ENCODE results near the gene GXYLT1.

The GXYLT1 gene

GRCh38 chr12:42166501-42166900 lies 21.8 kb upstream of the GXYLT1 start:
- H3K4me3 Mint-ChIP-seq, result no peak overlapping the region
- H3K9me3 Mint-ChIP-seq, result no peaks in the 10 kb centered on the region
- H3K4me1 Mint-ChIP-seq, result peaks cover 5% of the 10 kb centered on the region
- CTCF ChIA-PET, result interaction anchor here (0.7 to 0.9 kb wide), 2 partner anchors 74 to 1484 kb away, joined by 3 to 4 read pairs; no protein-coding TSS in a partner anchor
- H3K36me3 Mint-ChIP-seq, result peaks cover 12% of the 10 kb centered on the region
- no peaks in the 10 kb centered on the region for H3K27me3 Mint-ChIP-seq
- no peak overlapping the region for H3K27ac Mint-ChIP-seq
- no peak for DNase-seq

- H3K36me3 Mint-ChIP-seq, result peaks cover 14% of the 10 kb centered on the region
- no peak overlapping the region for H3K27ac Mint-ChIP-seq
- no peaks in the 10 kb centered on the region for H3K27me3 Mint-ChIP-seq
- no peak for DNase-seq
- H3K9me3 Mint-ChIP-seq, result no peaks in the 10 kb centered on the region
- H3K4me1 Mint-ChIP-seq, result peaks cover 5% of the 10 kb centered on the region
- H3K4me3 Mint-ChIP-seq, result no peak overlapping the region
- CTCF ChIA-PET, result no interaction called here
Observed at GRCh38 chr12:42163913-42164312, 19.2 kb upstream of the GXYLT1 start.

- H3K9me3 Mint-ChIP-seq, result no peaks in the 10 kb centered on the region
- no peak for DNase-seq
- no peak overlapping the region for H3K27ac Mint-ChIP-seq
- no peak overlapping the region for H3K4me3 Mint-ChIP-seq
- peaks cover 5% of the 10 kb centered on the region for H3K4me1 Mint-ChIP-seq
- H3K27me3 Mint-ChIP-seq, result no peaks in the 10 kb centered on the region
- CTCF ChIA-PET, result no interaction called here
- H3K36me3 Mint-ChIP-seq, result peaks cover 13% of the 10 kb centered on the region
Observed at GRCh38 chr12:42162965-42163364, 18.3 kb upstream of the GXYLT1 start.

GRCh38 chr12:42162193-42162592 lies 17.5 kb upstream of the GXYLT1 start:
- H3K36me3 Mint-ChIP-seq, result peaks cover 13% of the 10 kb centered on the region
- no peak for DNase-seq
- no peaks in the 10 kb centered on the region for H3K9me3 Mint-ChIP-seq
- H3K4me3 Mint-ChIP-seq, result no peak overlapping the region
- no peaks in the 10 kb centered on the region for H3K27me3 Mint-ChIP-seq
- H3K4me1 Mint-ChIP-seq, result peaks cover 5% of the 10 kb centered on the region
- no peak overlapping the region for H3K27ac Mint-ChIP-seq
- CTCF ChIA-PET, result interaction anchor here (1.7 kb wide), 1 partner anchor 210 kb away, joined by 7 read pairs; no protein-coding TSS in a partner anchor

- Mint-ChIP-seq H3K36me3 (peaks cover 12% of the 10 kb centered on the region), H3K27me3 (no peaks in the 10 kb centered on the region), H3K27ac (no peak overlapping the region), H3K4me1 (peaks cover 5% of the 10 kb centered on the region), H3K9me3 (no peaks in the 10 kb centered on the region), H3K4me3 (no peak overlapping the region)
- CTCF ChIA-PET, result interaction anchor here (1.7 kb wide), 1 partner anchor 210 kb away, joined by 7 read pairs; no protein-coding TSS in a partner anchor
- DNase-seq, result no peak
Observed at GRCh38 chr12:42161529-42161928, 16.9 kb upstream of the GXYLT1 start.

GRCh38 chr12:42156232-42156631 lies 11.6 kb upstream of the GXYLT1 start:
- no peaks in the 10 kb centered on the region for H3K27me3 Mint-ChIP-seq
- no peak for DNase-seq
- H3K4me1 Mint-ChIP-seq, result no peaks in the 10 kb centered on the region
- H3K27ac Mint-ChIP-seq, result no peak overlapping the region
- H3K4me3 Mint-ChIP-seq, result no peak overlapping the region
- peaks cover 8% of the 10 kb centered on the region for H3K36me3 Mint-ChIP-seq
- CTCF ChIA-PET, result no interaction called here
- no peaks in the 10 kb centered on the region for H3K9me3 Mint-ChIP-seq

GRCh38 chr12:42145552-42146215 lies 1.0 kb upstream of the GXYLT1 start:
- H3K9me3 Mint-ChIP-seq, result no peaks in the 10 kb centered on the region
- DNase-seq, result no peak
- peaks cover 3% of the 10 kb centered on the region for H3K27me3 Mint-ChIP-seq
- H3K27ac Mint-ChIP-seq, result peak overlapping the region; percentile 60
- CTCF ChIA-PET, result interaction anchor here (0.6 to 1.0 kb wide), 2 partner anchors 89 to 187 kb away, joined by 3 to 4 read pairs; no protein-coding TSS in a partner anchor
- H3K4me1 Mint-ChIP-seq, result peaks cover 35% of the 10 kb centered on the region
- H3K4me3 Mint-ChIP-seq, result peak overlapping the region; percentile 76
- peaks cover under 1% of the 10 kb centered on the region for H3K36me3 Mint-ChIP-seq

- DNase-seq, result peak; percentile 22
- H3K27me3 Mint-ChIP-seq, result peaks cover 3% of the 10 kb centered on the region
- H3K36me3 Mint-ChIP-seq, result peaks cover 4% of the 10 kb centered on the region
- H3K27ac Mint-ChIP-seq, result peak overlapping the region; percentile 60
- peaks cover 38% of the 10 kb centered on the region for H3K4me1 Mint-ChIP-seq
- CTCF ChIA-PET, result interaction anchor here (0.6 to 1.0 kb wide), 2 partner anchors 89 to 187 kb away, joined by 3 to 4 read pairs; no protein-coding TSS in a partner anchor
- no peaks in the 10 kb centered on the region for H3K9me3 Mint-ChIP-seq
- peak overlapping the region; percentile 76 for H3K4me3 Mint-ChIP-seq
Observed at GRCh38 chr12:42145197-42145549, 499 bp upstream of the GXYLT1 start.

- H3K9me3 Mint-ChIP-seq, result no peaks in the 10 kb centered on the region
- H3K4me3 Mint-ChIP-seq, result peak overlapping the region; percentile 96
- H3K27me3 Mint-ChIP-seq, result peaks cover 3% of the 10 kb centered on the region
- CTCF ChIA-PET, result no interaction called here
- DNase-seq, result no peak
- peaks cover 38% of the 10 kb centered on the region for H3K4me1 Mint-ChIP-seq
- H3K27ac Mint-ChIP-seq, result peak overlapping the region; percentile 87
- H3K36me3 Mint-ChIP-seq, result peaks cover 4% of the 10 kb centered on the region
Observed at GRCh38 chr12:42144158-42144407, 591 bp downstream of the GXYLT1 start.

- CTCF ChIA-PET, result interaction anchor here (1.2 kb wide), 1 partner anchor 89 kb away, joined by 3 read pairs; no protein-coding TSS in a partner anchor
- Mint-ChIP-seq H3K27me3 (peaks cover 3% of the 10 kb centered on the region), H3K36me3 (peaks cover 4% of the 10 kb centered on the region), H3K4me3 (peak overlapping the region; percentile 96), H3K9me3 (no peaks in the 10 kb centered on the region), H3K4me1 (peaks cover 38% of the 10 kb centered on the region), H3K27ac (peak overlapping the region; percentile 87)
- DNase-seq, result no peak
Observed at GRCh38 chr12:42143452-42144157, 1.1 kb downstream of the GXYLT1 start.

GRCh38 chr12:42141981-42142606 lies 2.6 kb downstream of the GXYLT1 start:
- no peak overlapping the region for H3K27ac Mint-ChIP-seq
- CTCF ChIA-PET, result interaction anchor here (0.7 to 1.2 kb wide), 2 partner anchors 44 to 91 kb away, joined by 3 read pairs; no protein-coding TSS in a partner anchor
- no peak for DNase-seq
- H3K4me1 Mint-ChIP-seq, result peaks cover 38% of the 10 kb centered on the region
- H3K4me3 Mint-ChIP-seq, result no peak overlapping the region
- H3K36me3 Mint-ChIP-seq, result peaks cover 4% of the 10 kb centered on the region
- H3K9me3 Mint-ChIP-seq, result no peaks in the 10 kb centered on the region
- H3K27me3 Mint-ChIP-seq, result peaks cover 3% of the 10 kb centered on the region

GRCh38 chr12:42140901-42141300 lies 3.8 kb downstream of the GXYLT1 start:
- Mint-ChIP-seq H3K27ac (no peak overlapping the region), H3K27me3 (peaks cover 3% of the 10 kb centered on the region), H3K4me3 (no peak overlapping the region), H3K9me3 (no peaks in the 10 kb centered on the region), H3K36me3 (peaks cover 4% of the 10 kb centered on the region), H3K4me1 (peaks cover 34% of the 10 kb centered on the region)
- no peak for DNase-seq
- CTCF ChIA-PET, result no interaction called here

- H3K4me3 Mint-ChIP-seq, result no peak overlapping the region
- no peak overlapping the region for H3K27ac Mint-ChIP-seq
- peaks cover under 1% of the 10 kb centered on the region for H3K4me1 Mint-ChIP-seq
- CTCF ChIA-PET, result interaction anchor here (1.4 kb wide), 1 partner anchor 237 kb away, joined by 3 read pairs; no protein-coding TSS in a partner anchor
- peaks cover under 1% of the 10 kb centered on the region for H3K36me3 Mint-ChIP-seq
- H3K27me3 Mint-ChIP-seq, result no peaks in the 10 kb centered on the region
- no peaks in the 10 kb centered on the region for H3K9me3 Mint-ChIP-seq
- no peak for DNase-seq
Observed at GRCh38 chr12:42135259-42135814, 9.3 kb downstream of the GXYLT1 start.

- Mint-ChIP-seq H3K36me3 (peaks cover 2% of the 10 kb centered on the region), H3K27me3 (no peaks in the 10 kb centered on the region), H3K4me1 (no peaks in the 10 kb centered on the region), H3K27ac (no peak overlapping the region), H3K4me3 (no peak overlapping the region), H3K9me3 (no peaks in the 10 kb centered on the region)
- CTCF ChIA-PET, result interaction anchor here (1.0 to 1.1 kb wide), 2 partner anchors 27 to 201 kb away, joined by 4 to 6 read pairs; no protein-coding TSS in a partner anchor
- no peak for DNase-seq
Observed at GRCh38 chr12:42130672-42131402, 13.8 kb downstream of the GXYLT1 start.
